Measurements from ENCODE around the gene KRT5.
A peak's percentile ranks its signal among the peaks of the same experiment; 100 is the strongest.

DNA sequence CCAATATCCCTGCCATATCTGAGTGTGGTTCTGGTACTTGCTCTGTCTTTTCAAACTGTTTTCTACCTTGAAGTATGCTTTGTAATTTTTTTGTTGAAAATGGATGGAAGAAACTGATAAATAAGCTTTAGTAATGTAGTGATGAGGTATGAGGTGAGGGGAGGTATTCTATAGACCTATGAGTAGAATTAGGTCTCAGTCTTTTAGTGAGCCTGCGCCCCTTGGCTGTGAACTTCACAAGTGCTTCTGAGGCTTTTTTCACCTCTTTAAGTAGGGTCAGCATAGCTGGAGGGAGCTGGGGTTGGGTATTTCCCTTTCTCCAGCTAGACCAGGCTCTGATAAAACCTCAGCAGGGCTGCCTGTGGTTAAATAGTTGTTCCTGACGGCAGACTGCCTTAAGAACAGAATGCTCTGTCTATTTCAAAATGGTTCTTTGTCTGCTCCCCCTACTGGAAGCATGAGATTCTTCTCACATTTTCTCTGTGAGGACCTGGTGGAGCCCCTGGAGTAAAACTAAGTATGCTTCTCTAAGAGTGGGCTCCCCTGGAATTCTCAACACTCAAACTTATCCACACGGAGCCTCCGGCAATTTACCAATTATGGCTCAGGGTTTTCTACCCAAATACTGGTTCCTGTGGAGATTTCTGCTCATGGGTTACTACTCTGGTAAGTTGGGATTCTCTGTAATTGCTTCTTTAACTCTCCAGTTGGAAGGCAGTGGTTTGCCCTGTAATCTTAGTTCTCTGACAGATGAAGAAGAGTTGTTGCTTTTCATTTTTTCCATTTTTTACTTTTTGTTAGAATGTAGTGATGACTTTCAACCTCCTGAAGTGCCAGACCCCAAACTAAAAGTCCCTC, 13.1 kb downstream of the KRT5 start:
- TF ChIP-seq CTCF (conservative IDR thresholded peaks at IDR 0.05): peak; percentile 70
- no peak for TF ChIP-seq EZH2 (IDR thresholded peaks at IDR 0.05; ENCODE audit: low read depth)

Measured in PC-9 (cell line).